GM18507 (cell line): ENCODE data around the gene PTCRA.
"Not testable (repeated sequence)": the region's sequence is repeated elsewhere in the genome, so short reads cannot be mapped to it uniquely, and the experiment has no call there.

Source experiments
- DNase-seq: peaks from one replicate; pipeline ENCODE4 v3.0.0; 2011; ENCODE audit warnings: low read depth; ENCODE audit not compliant: insufficient read length; ENCODE audit errors: extremely low spot score
- FAIRE-seq: peaks from 2 replicates; lab custom pipeline; 2011; peaks lifted over from hg19 to GRCh38; lab: Jason Lieb, UNC

Gene PTCRA

DNA sequence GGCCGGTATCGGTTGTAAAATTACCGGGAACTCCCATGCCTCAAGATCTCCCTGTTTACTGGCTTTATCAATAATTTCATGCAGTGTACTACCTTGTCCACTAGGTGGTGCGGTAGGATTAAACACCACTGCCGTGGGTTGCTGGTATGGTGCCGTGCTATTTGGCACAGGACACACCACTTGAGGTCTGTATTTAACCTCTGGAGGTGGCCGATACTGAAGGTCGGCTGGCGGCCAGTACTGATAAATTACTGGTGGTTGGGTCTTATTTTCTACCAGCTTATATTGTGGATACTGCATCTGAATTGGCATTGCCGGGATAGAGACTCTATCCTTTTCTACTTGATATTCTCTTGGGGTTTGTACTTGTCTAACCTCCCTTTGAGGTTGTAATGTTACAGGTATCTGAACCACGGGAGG, 14.3 kb upstream of the PTCRA start:
- FAIRE-seq (peak; percentile 86), DNase-seq (peak; percentile 53)

GRCh38 chr6:42902429-42903263, 13.2 kb upstream of the PTCRA start:
- DNase-seq, FAIRE-seq: not testable (repeated sequence)

- no peak for FAIRE-seq
- DNase-seq = no peak
Measured at GRCh38 chr6:42904467-42904866, 11.4 kb upstream of the PTCRA start.

- FAIRE-seq (no peak), DNase-seq (no peak)
Measured at GRCh38 chr6:42907336-42907735, 8.5 kb upstream of the PTCRA start.

GRCh38 chr6:42909835-42910234, 6.0 kb upstream of the PTCRA start:
- no peak for DNase-seq
- FAIRE-seq = no peak

DNA sequence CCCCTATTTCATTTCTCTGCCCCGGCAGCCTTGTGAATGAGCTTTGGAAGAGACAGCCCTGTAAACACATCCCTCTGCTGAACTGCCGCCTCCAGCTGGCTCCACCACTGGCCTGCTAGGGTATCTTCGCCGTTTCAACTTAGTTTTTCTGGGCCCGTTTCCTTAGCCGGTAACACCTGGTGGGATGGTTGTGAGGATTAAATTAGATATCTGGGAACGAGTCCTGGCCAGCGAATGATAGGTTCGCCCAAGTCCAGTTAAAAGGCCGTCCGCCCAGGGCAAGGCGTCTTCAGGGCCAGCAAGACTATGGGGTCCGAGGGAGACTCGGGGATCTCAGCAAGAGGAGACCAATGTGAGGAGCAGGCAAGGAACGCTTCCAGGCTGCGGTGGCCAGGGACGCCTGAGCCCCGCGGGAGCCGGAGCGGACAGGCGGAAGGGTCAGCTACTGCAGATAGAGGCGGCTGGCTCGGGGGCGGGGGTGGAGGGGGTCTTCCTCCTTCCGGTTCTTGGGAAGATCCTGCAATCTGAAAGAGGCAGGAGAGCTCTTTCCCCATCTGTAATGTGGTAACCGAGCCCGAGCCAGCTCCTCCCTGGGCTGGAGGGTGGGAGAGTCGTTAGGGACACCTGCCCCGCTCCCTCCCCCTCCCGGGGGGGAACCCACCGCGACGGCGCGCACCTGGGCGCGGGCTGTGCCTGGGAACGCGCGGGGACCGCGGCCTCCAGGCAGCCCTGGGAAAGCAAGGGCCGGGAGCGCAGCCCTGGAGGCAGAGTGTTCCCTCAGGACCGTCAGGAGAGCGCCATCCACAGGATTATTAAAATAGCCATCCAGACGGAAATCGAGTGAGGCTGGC, 4.5 kb upstream of the PTCRA start:
- DNase-seq (no peak), FAIRE-seq (no peak)

DNA sequence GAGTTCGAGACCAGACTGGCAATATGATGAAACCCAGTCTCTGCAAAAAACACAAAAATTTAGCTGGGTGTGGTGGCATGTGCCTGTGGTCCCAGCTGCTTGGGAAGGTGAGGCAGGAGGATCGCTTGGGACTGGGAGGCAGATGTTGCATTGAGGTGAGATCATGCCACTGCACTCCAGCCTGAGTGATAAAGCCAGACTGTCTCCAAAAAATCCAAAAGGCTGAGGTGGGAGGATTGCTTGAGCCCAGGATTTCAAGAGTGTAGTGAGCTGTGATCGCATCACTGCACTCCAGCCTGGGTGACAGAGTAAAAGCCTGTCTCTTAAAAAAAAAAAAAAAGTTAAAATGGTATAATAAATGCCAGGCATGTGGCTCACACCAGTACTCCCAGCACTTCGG, 1.3 kb upstream of the PTCRA start:
- FAIRE-seq (no peak), DNase-seq (no peak)

DNA sequence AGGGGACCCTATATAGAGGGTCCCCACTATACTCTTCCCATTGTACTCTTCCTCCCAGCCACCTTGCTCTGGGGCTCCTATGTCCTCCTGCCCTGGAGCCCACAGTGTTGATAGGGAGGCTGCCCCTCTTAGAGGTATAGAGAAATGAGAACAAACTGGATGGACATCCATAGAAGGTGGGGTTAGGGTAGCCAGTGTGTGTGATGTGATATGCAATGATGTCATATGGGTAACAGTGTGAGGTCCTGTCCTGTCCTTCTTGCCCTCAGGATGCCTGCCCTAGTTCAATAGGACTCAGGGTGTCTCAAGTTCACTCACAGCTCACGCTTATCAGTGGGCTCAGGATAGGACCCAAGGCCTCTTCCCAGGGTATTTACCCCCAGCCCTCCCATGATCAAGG, 435 bp downstream of the PTCRA start:
- DNase-seq (no peak), FAIRE-seq (no peak)

GRCh38 chr6:42921801-42922200, 5.9 kb downstream of the PTCRA start:
- FAIRE-seq = no peak
- no peak for DNase-seq

DNA sequence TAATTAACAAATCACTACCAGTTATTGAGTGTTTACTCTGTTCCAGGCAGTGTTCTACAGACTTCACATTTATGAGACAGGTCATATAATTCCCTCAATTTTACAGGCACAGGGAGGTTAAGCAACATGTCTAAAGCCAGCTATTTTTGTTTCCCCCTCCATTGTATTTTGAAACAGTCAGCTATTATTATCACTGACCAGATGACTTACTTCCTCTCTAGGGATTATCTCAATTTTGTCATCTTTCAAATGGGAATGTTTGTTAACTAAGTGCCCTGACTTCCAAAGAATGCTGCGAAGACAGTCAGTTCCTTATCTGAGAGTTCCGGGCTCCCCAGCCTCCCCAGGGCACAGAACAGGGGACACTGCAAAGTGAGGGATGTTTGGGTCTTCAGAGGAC, 7.8 kb downstream of the PTCRA start:
- DNase-seq = no peak

GRCh38 chr6:42925248-42925857, 9.5 kb downstream of the PTCRA start:
- FAIRE-seq (no peak), DNase-seq (no peak)

More for the DNA sequence above, 7.8 kb downstream of the PTCRA start:
- FAIRE-seq = no peak

- FAIRE-seq (peak; percentile 97), DNase-seq (peak; percentile 75)
Measured at GRCh38 chr6:42928986-42929820, 13.3 kb downstream of the PTCRA start, which contains the start of gene CNPY3. TSS of gene CNPY3 (plus strand) at chr6:42929480. CDS start at chr6:42929571, 91 bp downstream.

- DNase-seq (peak; percentile 66), FAIRE-seq (no peak)
Measured at GRCh38 chr6:42929821-42930360, 14.0 kb downstream of the PTCRA start.

GRCh38 chr6:42932412-42932811, 16.6 kb downstream of the PTCRA start:
- FAIRE-seq (no peak), DNase-seq (no peak)

DNA sequence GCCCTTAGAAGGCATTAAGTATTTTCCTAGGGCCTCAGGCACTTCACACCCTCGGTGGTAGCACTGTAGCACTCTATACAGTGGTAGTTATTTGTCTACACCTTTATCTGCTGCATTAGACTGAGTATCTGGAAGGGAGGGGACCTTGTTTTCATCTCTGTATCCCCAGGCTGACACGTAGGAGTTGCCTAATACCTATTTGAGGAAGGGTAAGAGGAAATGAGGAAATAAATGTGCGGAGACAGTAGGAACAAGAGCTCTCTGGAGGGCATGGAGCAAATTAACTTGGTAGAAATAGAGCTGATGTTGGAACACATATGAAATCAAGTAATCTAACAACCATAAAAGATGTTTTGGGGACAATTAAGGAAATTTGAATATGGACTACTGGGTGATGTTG, 17.4 kb downstream of the PTCRA start:
- DNase-seq (no peak), FAIRE-seq (no peak)

GRCh38 chr6:42935322-42935721, 19.5 kb downstream of the PTCRA start:
- no peak for FAIRE-seq
- DNase-seq = no peak

DNA sequence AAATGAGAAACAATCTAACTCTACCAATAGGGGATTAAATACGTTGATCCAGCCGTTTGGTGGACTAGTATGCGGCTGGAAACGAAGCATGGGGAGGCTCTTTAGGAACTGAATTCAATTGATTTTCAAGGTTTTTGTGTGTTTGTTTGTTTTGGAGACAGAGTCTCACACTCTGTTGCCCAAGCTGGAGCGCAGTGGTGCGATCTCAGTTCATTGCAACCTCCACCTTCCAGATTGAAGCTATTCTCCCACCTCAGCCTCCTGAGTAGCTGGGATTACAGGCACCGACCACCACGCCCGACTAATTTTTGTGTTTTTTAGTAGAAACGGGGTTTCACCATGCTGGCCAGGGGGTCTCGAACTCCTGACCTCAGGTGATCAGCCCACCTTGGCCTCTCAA, 20.5 kb downstream of the PTCRA start:
- FAIRE-seq (no peak), DNase-seq (no peak)

DNA sequence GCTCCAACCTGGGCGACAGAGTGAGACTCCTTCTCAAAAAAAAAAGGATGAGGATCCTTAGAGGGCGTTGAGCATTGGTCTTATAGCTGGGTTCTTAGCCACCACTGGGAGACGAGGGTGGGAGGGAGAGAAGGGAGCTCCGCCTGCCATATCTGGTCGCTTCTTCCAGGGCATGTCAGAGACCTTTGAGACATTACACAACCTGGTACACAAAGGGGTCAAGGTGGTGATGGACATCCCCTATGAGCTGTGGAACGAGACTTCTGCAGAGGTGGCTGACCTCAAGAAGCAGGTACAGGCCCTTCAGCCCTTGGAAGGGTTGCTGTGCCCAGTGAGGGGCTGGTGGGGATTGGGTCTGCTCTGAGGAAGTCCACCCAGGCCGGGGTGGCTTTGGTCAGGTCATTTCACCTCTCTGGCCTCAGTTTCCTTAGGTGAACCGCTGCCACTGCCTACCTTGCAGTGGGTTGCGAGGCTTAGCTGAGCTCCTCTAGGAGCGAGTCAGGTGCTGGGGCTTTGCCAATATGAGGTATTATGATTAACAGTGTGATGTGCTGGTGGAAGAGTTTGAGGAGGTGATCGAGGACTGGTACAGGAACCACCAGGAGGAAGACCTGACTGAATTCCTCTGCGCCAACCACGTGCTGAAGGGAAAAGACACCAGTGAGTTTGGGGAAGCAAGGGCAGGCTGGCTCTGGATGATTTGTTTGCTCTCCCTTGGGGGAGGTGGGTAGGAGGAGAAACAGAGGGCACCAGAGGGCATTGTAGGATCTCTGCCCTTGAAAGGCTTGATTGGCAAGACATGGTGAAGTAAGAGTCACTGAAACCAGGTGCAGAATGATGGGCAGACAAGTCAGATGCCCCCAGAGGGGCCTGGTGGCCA, 21.9 kb downstream of the PTCRA start:
- FAIRE-seq = no peak
- DNase-seq = no peak
